Neural cell (in vitro differentiated cells): ENCODE results near the gene CPNE2. TPM values are rescaled to one million over a fixed set of nuclear protein-coding genes. Genes with fewer than 3 reads are reported as not detected.

Experiments used
- H2AFZ ChIP-seq: fragments of 200-600, 300-800 bp; sonication (generic), shearing (Covaris generic); 2 replicates; pipeline ENCODE4 v1.6.0; 2014; ENCODE audit warnings: low read depth, mild to moderate bottlenecking, antibody characterized with exemption, low read length, moderate library complexity
- H3F3A ChIP-seq: fragments of 200-600 bp; shearing (Covaris generic); 2 replicates; pipeline ENCODE4 v1.6.1; 2016; ENCODE audit warnings: mild to moderate bottlenecking, moderate library complexity, mixed read lengths, antibody characterized with exemption, low read length; ENCODE audit not compliant: insufficient read depth, poor library complexity, severe bottlenecking
- H3K27ac ChIP-seq: fragments of 200-600, 300-800 bp; sonication (generic), shearing (Covaris generic); 2 replicates; pipeline ENCODE4 v1.5.1; 2014; ENCODE audit warnings: mild to moderate bottlenecking, low read length, moderate library complexity
- H3K27me3 ChIP-seq: fragments of 300-800, 200-600 bp; sonication (generic), shearing (Covaris generic); 2 replicates; pipeline ENCODE4 v1.6.0; 2014; ENCODE audit warnings: mild to moderate bottlenecking, low read depth, low read length, moderate library complexity; ENCODE audit not compliant: insufficient read depth
- H3K36me3 ChIP-seq: fragments of 300-800, 200-600 bp; sonication (generic), shearing (Covaris generic); 2 replicates; pipeline ENCODE4 v1.5.1; 2014; ENCODE audit warnings: mild to moderate bottlenecking, antibody characterized with exemption, low read length, moderate library complexity; ENCODE audit not compliant: insufficient read depth
- H3K4me2 ChIP-seq: fragments of 300-800, 200-600 bp; sonication (generic), shearing (Covaris generic); 2 replicates; pipeline ENCODE4 v1.6.0; 2014; ENCODE audit warnings: mild to moderate bottlenecking, low read length
- H3K4me3 ChIP-seq: fragments of 300-800, 200-600 bp; sonication (generic), shearing (Covaris generic); 2 replicates; pipeline ENCODE4 v1.5.1; 2014; ENCODE audit warnings: mild to moderate bottlenecking, low read length, moderate library complexity
- H3K79me2 ChIP-seq: fragments of 200-600 bp; shearing (Covaris generic); replicated peaks from 2 replicates; pipeline ENCODE4 v1.6.0; 2014; ENCODE audit warnings: mild to moderate bottlenecking, low read length, moderate library complexity; ENCODE audit not compliant: insufficient read depth
- H3K9ac ChIP-seq: fragments of 300-800, 200-600 bp; sonication (generic), shearing (Covaris generic); 2 replicates; pipeline ENCODE4 v1.6.1; 2016; ENCODE audit warnings: mild to moderate bottlenecking, low read length, mixed read lengths
- H3K9me2 ChIP-seq: fragments of 200-600 bp; shearing (Covaris generic); 2 replicates; pipeline ENCODE4 v1.6.1; 2016; ENCODE audit warnings: mild to moderate bottlenecking, low read length, mixed read lengths; ENCODE audit not compliant: insufficient read depth
- H3K9me3 ChIP-seq: fragments of 200-600, 300-800 bp; sonication (generic), shearing (Covaris generic); 2 replicates; pipeline ENCODE4 v1.6.1; 2016; ENCODE audit warnings: mild to moderate bottlenecking, mixed run types, low read length, moderate library complexity, mixed read lengths
- H4K20me1 ChIP-seq: fragments of 200-600 bp; shearing (Covaris generic); 2 replicates; pipeline ENCODE4 v1.6.1; 2016; ENCODE audit warnings: mild to moderate bottlenecking, mixed run types; ENCODE audit not compliant: insufficient read depth
- EP300 ChIP-seq: fragments of 450-650 bp; conservative IDR thresholded peaks from 2 replicates; pipeline ENCODE4 v1.6.1; 2014; ENCODE audit warnings: antibody characterized with exemption, mild to moderate bottlenecking, moderate library complexity; ENCODE audit not compliant: poor library complexity, severe bottlenecking
- EZH2 ChIP-seq: fragments of 200-600, 300-800 bp; shearing (Covaris generic), sonication (generic); IDR thresholded peaks from 2 replicates; pipeline ENCODE4 v1.6.1; 2014; ENCODE audit warnings: antibody characterized with exemption, low read length, borderline replicate concordance, mild to moderate bottlenecking; ENCODE audit not compliant: insufficient read depth, poor library complexity, severe bottlenecking
- MXI1 ChIP-seq: fragments of 450-650 bp; conservative IDR thresholded peaks from 2 replicates; pipeline ENCODE4 v1.6.1; 2014; ENCODE audit warnings: antibody characterized with exemption, mild to moderate bottlenecking; ENCODE audit not compliant: poor library complexity, severe bottlenecking
- POLR2AphosphoS5 ChIP-seq: IDR thresholded peaks from 2 replicates; pipeline ENCODE4 v1.6.1; 2012
- RAD21 ChIP-seq: fragments of 450-650 bp; conservative IDR thresholded peaks from 2 replicates; pipeline ENCODE4 v1.6.1; 2014; ENCODE audit warnings: antibody characterized with exemption, mild to moderate bottlenecking, moderate library complexity
- SMC3 ChIP-seq: fragments of 450-650 bp; conservative IDR thresholded peaks from 2 replicates; pipeline ENCODE4 v1.6.1; 2014; ENCODE audit warnings: antibody characterized with exemption, mild to moderate bottlenecking, moderate library complexity; ENCODE audit not compliant: poor library complexity
- TAF1 ChIP-seq: IDR thresholded peaks from 2 replicates; pipeline ENCODE4 v1.6.1; 2012; ENCODE audit warnings: low read depth
- polyA plus RNA-seq: library from polyadenylated mRNA; depleted of rRNA; stranded (reverse); fragments of >200 nt; gene quantifications from 2 replicates; pipeline ENCODE4 v1.2.3, GENCODE V29; 2014
- TF ChIP-seq, protein P1 (sequence below): fragments of 450-650 bp; IDR thresholded peaks from 2 replicates; pipeline ENCODE4 v1.5.1; 2014; ENCODE audit warnings: antibody characterized with exemption, mild to moderate bottlenecking, moderate library complexity; ENCODE audit not compliant: poor library complexity, severe bottlenecking
- TF ChIP-seq, protein P2 (sequence below): IDR thresholded peaks from 2 replicates; pipeline ENCODE4 v1.6.1; 2012; ENCODE audit warnings: borderline replicate concordance

Gene CPNE2
- polyA plus RNA-seq, 1 donor from 2014 or later: 18.6 TPM

DNA sequence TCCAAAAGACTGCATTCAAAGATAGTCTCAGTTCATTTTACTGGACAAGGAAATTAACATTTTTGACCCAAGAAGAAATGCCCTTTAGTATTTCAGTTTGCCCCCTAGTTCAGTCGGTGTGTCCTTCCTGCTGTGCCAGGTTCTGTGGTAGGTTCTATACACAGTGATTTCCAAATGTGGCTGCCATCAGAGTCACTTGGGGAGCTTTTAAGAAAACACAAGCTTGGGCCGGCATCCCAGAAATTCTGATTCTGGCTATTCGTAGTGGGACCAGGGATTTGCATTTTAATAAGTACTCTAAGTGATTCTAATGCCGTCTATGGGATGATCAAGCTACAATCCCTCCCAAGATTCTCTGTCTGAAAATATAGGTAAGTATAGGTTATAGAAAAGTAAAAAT lies 103.9 kb downstream of the CPNE2 start:
- Histone ChIP-seq H3K79me2 (peaks cover 69% of the 10 kb centered on the region), H3K9me3 (no peaks in the 10 kb centered on the region), H3K4me2 (no peak overlapping the region), H3K9me2 (no peaks in the 10 kb centered on the region), H3K9ac (no peak overlapping the region), H3K4me3 (no peak overlapping the region), H3K27ac (no peak overlapping the region), H3F3A (no peaks in the 10 kb centered on the region), H3K36me3 (no peaks in the 10 kb centered on the region), H3K27me3 (no peaks in the 10 kb centered on the region), H4K20me1 (no peaks in the 10 kb centered on the region), H2AFZ (no peak overlapping the region)
- no peak for TF ChIP-seq MXI1

DNA sequence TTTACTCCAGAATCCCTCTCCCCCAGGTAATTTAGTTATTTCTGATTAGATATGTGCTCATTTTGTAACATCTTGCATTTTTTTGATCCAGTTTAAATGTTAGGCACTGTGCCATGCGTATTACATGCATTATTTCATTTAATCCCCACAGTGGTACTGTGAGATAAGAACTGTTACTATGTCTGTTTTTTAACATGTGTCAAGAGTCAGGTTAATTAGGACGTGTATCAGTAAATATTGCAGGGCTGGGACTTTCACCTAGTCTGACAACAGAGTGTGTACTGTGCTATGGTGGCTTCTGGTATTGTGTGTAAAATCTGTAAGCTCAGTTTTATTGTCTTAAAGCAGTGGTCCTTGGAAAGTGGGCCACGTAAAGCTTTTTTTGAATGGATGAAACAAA lies 104.4 kb downstream of the CPNE2 start:
- H3K27ac ChIP-seq: no peak overlapping the region
- H3K4me2 ChIP-seq: no peak overlapping the region

More for the DNA sequence above, 104.4 kb downstream of the CPNE2 start:
- Histone ChIP-seq H4K20me1 (no peaks in the 10 kb centered on the region), H3K4me3 (no peak overlapping the region), H3K27me3 (no peaks in the 10 kb centered on the region), H3F3A (no peaks in the 10 kb centered on the region), H3K9me3 (no peaks in the 10 kb centered on the region), H3K79me2 (peaks cover 65% of the 10 kb centered on the region), H3K9ac (no peak overlapping the region), H3K36me3 (no peaks in the 10 kb centered on the region), H3K9me2 (no peaks in the 10 kb centered on the region), H2AFZ (no peak overlapping the region)
- no peak for TF ChIP-seq EZH2
- TF ChIP-seq POLR2AphosphoS5: no peak
- TF ChIP-seq RAD21: no peak
- TF ChIP-seq MXI1: no peak
- no peak for TF ChIP-seq TAF1
- no peak for TF ChIP-seq SMC3
- TF ChIP-seq EP300: no peak
- TF ChIP-seq, protein P1, sequence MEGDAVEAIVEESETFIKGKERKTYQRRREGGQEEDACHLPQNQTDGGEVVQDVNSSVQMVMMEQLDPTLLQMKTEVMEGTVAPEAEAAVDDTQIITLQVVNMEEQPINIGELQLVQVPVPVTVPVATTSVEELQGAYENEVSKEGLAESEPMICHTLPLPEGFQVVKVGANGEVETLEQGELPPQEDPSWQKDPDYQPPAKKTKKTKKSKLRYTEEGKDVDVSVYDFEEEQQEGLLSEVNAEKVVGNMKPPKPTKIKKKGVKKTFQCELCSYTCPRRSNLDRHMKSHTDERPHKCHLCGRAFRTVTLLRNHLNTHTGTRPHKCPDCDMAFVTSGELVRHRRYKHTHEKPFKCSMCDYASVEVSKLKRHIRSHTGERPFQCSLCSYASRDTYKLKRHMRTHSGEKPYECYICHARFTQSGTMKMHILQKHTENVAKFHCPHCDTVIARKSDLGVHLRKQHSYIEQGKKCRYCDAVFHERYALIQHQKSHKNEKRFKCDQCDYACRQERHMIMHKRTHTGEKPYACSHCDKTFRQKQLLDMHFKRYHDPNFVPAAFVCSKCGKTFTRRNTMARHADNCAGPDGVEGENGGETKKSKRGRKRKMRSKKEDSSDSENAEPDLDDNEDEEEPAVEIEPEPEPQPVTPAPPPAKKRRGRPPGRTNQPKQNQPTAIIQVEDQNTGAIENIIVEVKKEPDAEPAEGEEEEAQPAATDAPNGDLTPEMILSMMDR: no peak
- TF ChIP-seq, protein P2, sequence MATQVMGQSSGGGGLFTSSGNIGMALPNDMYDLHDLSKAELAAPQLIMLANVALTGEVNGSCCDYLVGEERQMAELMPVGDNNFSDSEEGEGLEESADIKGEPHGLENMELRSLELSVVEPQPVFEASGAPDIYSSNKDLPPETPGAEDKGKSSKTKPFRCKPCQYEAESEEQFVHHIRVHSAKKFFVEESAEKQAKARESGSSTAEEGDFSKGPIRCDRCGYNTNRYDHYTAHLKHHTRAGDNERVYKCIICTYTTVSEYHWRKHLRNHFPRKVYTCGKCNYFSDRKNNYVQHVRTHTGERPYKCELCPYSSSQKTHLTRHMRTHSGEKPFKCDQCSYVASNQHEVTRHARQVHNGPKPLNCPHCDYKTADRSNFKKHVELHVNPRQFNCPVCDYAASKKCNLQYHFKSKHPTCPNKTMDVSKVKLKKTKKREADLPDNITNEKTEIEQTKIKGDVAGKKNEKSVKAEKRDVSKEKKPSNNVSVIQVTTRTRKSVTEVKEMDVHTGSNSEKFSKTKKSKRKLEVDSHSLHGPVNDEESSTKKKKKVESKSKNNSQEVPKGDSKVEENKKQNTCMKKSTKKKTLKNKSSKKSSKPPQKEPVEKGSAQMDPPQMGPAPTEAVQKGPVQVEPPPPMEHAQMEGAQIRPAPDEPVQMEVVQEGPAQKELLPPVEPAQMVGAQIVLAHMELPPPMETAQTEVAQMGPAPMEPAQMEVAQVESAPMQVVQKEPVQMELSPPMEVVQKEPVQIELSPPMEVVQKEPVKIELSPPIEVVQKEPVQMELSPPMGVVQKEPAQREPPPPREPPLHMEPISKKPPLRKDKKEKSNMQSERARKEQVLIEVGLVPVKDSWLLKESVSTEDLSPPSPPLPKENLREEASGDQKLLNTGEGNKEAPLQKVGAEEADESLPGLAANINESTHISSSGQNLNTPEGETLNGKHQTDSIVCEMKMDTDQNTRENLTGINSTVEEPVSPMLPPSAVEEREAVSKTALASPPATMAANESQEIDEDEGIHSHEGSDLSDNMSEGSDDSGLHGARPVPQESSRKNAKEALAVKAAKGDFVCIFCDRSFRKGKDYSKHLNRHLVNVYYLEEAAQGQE: no peak

Other genes starting within 250 kb of the CPNE2 start
- 0.09 TPM in 1 of 2 replicates, not detected in the other for gene SLC12A3, start 227.4 kb upstream of the CPNE2 start, polyA plus RNA-seq
- 76.0 and 98.7 TPM in 2 replicates for gene HERPUD1, start 160.4 kb upstream of the CPNE2 start, polyA plus RNA-seq
- gene CETP, start 130.6 kb upstream of the CPNE2 start, polyA plus RNA-seq: not detected in 2 replicates
- gene NLRC5, start 103.0 kb upstream of the CPNE2 start, polyA plus RNA-seq: not detected in 2 replicates
- gene PSME3IP1, start 93.5 kb downstream of the CPNE2 start, polyA plus RNA-seq: 146 and 167 TPM in 2 replicates
- 62.0 and 69.8 TPM in 2 replicates for gene RSPRY1, start 93.7 kb downstream of the CPNE2 start, polyA plus RNA-seq
- 149 and 153 TPM in 2 replicates for gene ARL2BP, start 152.7 kb downstream of the CPNE2 start, polyA plus RNA-seq
- gene PLLP, start 192.1 kb downstream of the CPNE2 start, polyA plus RNA-seq: 0.10 TPM in 1 of 2 replicates, not detected in the other